SK-N-SH (cell line): ENCODE measurements around the gene NTM.

Source experiments
- FOXJ3 ChIP-seq: sonication (generic); formaldehyde crosslinking; IDR thresholded peaks from 2 replicates; pipeline ENCODE4 v1.5.1; 2020; ENCODE audit warnings: mild to moderate bottlenecking, missing genetic modification reagents
- GABPA ChIP-seq: IDR thresholded peaks from 2 replicates; pipeline ENCODE4 v1.4.0; 2012; ENCODE audit warnings: low read depth, mild to moderate bottlenecking
- MAX ChIP-seq: IDR thresholded peaks from 2 replicates; pipeline ENCODE4 v1.4.0; 2012; ENCODE audit warnings: low read depth
- MXI1 ChIP-seq: IDR thresholded peaks from 2 replicates; pipeline ENCODE4 v1.6.1; 2012; ENCODE audit warnings: mild to moderate bottlenecking, low read depth, low read length, improper control_type of control experiment
- POLR2AphosphoS5 ChIP-seq: IDR thresholded peaks from 2 replicates; pipeline ENCODE4 v1.6.1; 2012; ENCODE audit warnings: low read depth, low read length
- RCOR1 ChIP-seq: fragments of 150-350 bp; IDR thresholded peaks from 2 replicates; pipeline ENCODE4 v1.6.1; 2017; ENCODE audit warnings: antibody characterized with exemption, low read length
- TF ChIP-seq, protein P1 (sequence below): fragments of 200-600 bp; sonication (generic); IDR thresholded peaks from 2 replicates; pipeline ENCODE4 v1.6.1; 2017; ENCODE audit warnings: antibody characterized with exemption, mild to moderate bottlenecking, moderate library complexity

GRCh38 chr11:131880976-131881375, 510.6 kb downstream of the NTM start:
- TF ChIP-seq POLR2AphosphoS5 = no peak
- TF ChIP-seq GABPA = no peak
- no peak for TF ChIP-seq RCOR1
- TF ChIP-seq, protein P1, sequence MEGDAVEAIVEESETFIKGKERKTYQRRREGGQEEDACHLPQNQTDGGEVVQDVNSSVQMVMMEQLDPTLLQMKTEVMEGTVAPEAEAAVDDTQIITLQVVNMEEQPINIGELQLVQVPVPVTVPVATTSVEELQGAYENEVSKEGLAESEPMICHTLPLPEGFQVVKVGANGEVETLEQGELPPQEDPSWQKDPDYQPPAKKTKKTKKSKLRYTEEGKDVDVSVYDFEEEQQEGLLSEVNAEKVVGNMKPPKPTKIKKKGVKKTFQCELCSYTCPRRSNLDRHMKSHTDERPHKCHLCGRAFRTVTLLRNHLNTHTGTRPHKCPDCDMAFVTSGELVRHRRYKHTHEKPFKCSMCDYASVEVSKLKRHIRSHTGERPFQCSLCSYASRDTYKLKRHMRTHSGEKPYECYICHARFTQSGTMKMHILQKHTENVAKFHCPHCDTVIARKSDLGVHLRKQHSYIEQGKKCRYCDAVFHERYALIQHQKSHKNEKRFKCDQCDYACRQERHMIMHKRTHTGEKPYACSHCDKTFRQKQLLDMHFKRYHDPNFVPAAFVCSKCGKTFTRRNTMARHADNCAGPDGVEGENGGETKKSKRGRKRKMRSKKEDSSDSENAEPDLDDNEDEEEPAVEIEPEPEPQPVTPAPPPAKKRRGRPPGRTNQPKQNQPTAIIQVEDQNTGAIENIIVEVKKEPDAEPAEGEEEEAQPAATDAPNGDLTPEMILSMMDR = no peak
- TF ChIP-seq MXI1 = no peak
- TF ChIP-seq FOXJ3 (CRISPR knock-in tag) = no peak
- TF ChIP-seq MAX = no peak
